Subcutaneous abdominal adipose tissue (tissue), 5 donors: ENCODE data around the gene EEF1AKMT3.

Experiments used
- H3K27ac ChIP-seq: one replicate; pipeline ENCODE4 v1.7.0; 2013; ENCODE audit warnings: low read depth, mild to moderate bottlenecking, inconsistent platforms, low read length, moderate library complexity
- H3K27me3 ChIP-seq, 5 donors: one replicate each; pipeline ENCODE4 v1.7.0; 2013; ENCODE audit warnings: low read length in 5 of 5, inconsistent platforms in 1 of 5; ENCODE audit not compliant: control insufficient read depth in 5 of 5, insufficient read depth in 4 of 5
- H3K36me3 ChIP-seq, 5 donors: one replicate each; pipeline ENCODE4 v1.7.0; 2013; ENCODE audit warnings: low read length in 5 of 5; ENCODE audit not compliant: control insufficient read depth in 5 of 5, insufficient read depth in 5 of 5
- H3K4me1 ChIP-seq, 5 donors: one replicate each; pipeline ENCODE4 v1.7.0; 2013; ENCODE audit warnings: low read length in 5 of 5, mild to moderate bottlenecking in 3 of 5, moderate library complexity in 1 of 5; ENCODE audit not compliant: control insufficient read depth in 5 of 5, insufficient read depth in 5 of 5
- H3K4me3 ChIP-seq, 5 donors: one replicate each; pipeline ENCODE4 v1.7.0; 2013; ENCODE audit warnings: low read length in 5 of 5, low read depth in 1 of 5
- H3K9ac ChIP-seq, 5 donors: one replicate each; pipeline ENCODE4 v1.7.0; 2013; ENCODE audit warnings: low read length in 5 of 5, mild to moderate bottlenecking in 4 of 5, moderate library complexity in 3 of 5
- H3K9me3 ChIP-seq, 5 donors: one replicate each; pipeline ENCODE4 v1.7.0; 2013; ENCODE audit warnings: low read length in 5 of 5; ENCODE audit not compliant: control insufficient read depth in 5 of 5
- donor health status: healthy.
- donor health status: healthy.
- donor health status: healthy.
- donor health status: healthy.
- donor health status: healthy.

EEF1AKMT3 gene

DNA sequence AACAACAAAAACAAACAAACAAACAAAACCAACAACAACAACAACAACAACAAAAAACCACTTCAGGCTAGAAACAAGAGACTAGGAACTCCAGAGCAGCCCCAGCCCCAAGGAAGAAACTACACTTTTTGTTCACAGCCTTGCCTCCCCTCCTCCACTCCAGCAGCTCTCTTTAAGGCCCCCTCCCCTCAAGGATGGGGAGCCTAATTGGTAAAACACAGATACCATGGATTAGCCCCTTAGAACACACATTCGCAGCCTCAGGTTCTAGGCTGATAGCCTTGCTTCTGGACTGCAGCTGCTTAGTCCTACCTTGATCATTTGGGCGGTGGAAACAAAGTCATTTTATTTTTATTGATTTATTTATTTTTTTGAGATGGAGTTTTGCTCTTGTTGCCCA is 58.0 kb downstream of the EEF1AKMT3 start:
- H3K9me3 ChIP-seq, result no peaks in the 10 kb centered on the region
- H3K9ac ChIP-seq, result no peak overlapping the region
- no peak overlapping the region for H3K4me3 ChIP-seq
- H3K27me3 ChIP-seq, result no peaks in the 10 kb centered on the region
- peaks cover 24 to 68% (median 64%) of the 10 kb centered on the region in 5 donors for H3K4me1 ChIP-seq
- H3K36me3 ChIP-seq, result peaks cover 13 to 44% (median 38%) of the 10 kb centered on the region in 5 donors
- H3K27ac ChIP-seq, result peak overlapping the region; percentile 19
